IMR-90 (cell line): ENCODE measurements around the gene TP73. TPM values are rescaled to one million over a fixed set of nuclear protein-coding genes. Genes with fewer than 3 reads are reported as not detected.

Experiments
- ATAC-seq: fragments of 200-7000 bp; cut with Tn5 transposase; 2 replicates; pipeline ENCODE4 v1.9.1; 2020; ENCODE audit warnings: low read depth, mild to moderate bottlenecking, moderate library complexity
- BruUV-seq: library from RNA; stranded (reverse); fragments of 400-500 nt; replicated peaks from 2 replicates; lab custom pipeline; 2021; lab: Mats Ljungman, UMichigan
- CTCF ChIA-PET: fragments of 300-600 bp; formaldehyde crosslinking; extraction: SDS; loops from one replicate; lab custom pipeline; 2021; ENCODE audit warnings: antibody characterized with exemption; lab: Yijun Ruan, JAX
- POLR2A ChIA-PET: fragments of 300-600 bp; sonication (Branson Sonifier 250); formaldehyde crosslinking; loops from one replicate; lab custom pipeline; 2022; ENCODE audit warnings: antibody characterized with exemption; ENCODE audit not compliant: unreplicated experiment; lab: Charles Lee
- DNase-seq: peaks from one replicate; pipeline ENCODE4 v3.0.0; 2013
- H2AFZ ChIP-seq: replicated peaks from 2 replicates; pipeline ENCODE3; 2013; ENCODE audit warnings: low read length, mild to moderate bottlenecking; ENCODE audit not compliant: poor library complexity
- H2AK5ac ChIP-seq: 2 replicates; pipeline ENCODE4 v1.6.1; 2013; ENCODE audit warnings: low read depth, low read length, inconsistent platforms
- H2AK9ac ChIP-seq: replicated peaks from 2 replicates; pipeline ENCODE3; 2013; ENCODE audit warnings: mild to moderate bottlenecking, low read depth, low read length, moderate library complexity; ENCODE audit not compliant: poor library complexity
- H2BK120ac ChIP-seq: 2 replicates; pipeline ENCODE4 v1.6.1; 2013; ENCODE audit warnings: low read depth, low read length, inconsistent platforms
- H2BK15ac ChIP-seq: 3 replicates; pipeline ENCODE4 v1.6.1; 2013; ENCODE audit warnings: low read depth, low read length, inconsistent platforms
- H2BK20ac ChIP-seq: 2 replicates; pipeline ENCODE4 v1.6.1; 2013; ENCODE audit warnings: low read depth, mild to moderate bottlenecking, inconsistent platforms, low read length, moderate library complexity
- H2BK5ac ChIP-seq: 2 replicates; pipeline ENCODE4 v1.6.1; 2013; ENCODE audit warnings: mild to moderate bottlenecking, low read depth, low read length, inconsistent platforms; ENCODE audit not compliant: poor library complexity, severe bottlenecking
- H3K14ac ChIP-seq: replicated peaks from 2 replicates; pipeline ENCODE4 v1.6.1; 2013; ENCODE audit warnings: low read depth, low read length, inconsistent platforms
- H3K18ac ChIP-seq: 2 replicates; pipeline ENCODE4 v1.6.1; 2013; ENCODE audit warnings: low read depth, low read length, control low read depth
- H3K23ac ChIP-seq: 2 replicates; pipeline ENCODE4 v1.6.1; 2013; ENCODE audit warnings: low read depth, low read length, inconsistent platforms
- H3K27ac ChIP-seq: 2 replicates; pipeline ENCODE4 v1.5.1; 2013; ENCODE audit warnings: mild to moderate bottlenecking, control low read depth, low read length; ENCODE audit not compliant: insufficient read depth
- H3K27me3 ChIP-seq: 2 replicates; pipeline ENCODE4 v1.6.1; 2013; ENCODE audit warnings: low read length; ENCODE audit not compliant: control insufficient read depth, insufficient read depth
- H3K36me3 ChIP-seq: 2 replicates; pipeline ENCODE4 v1.6.1; 2013; ENCODE audit warnings: low read length, mixed read lengths; ENCODE audit not compliant: control insufficient read depth, insufficient read depth
- H3K4ac ChIP-seq: 2 replicates; pipeline ENCODE4 v1.6.1; 2013; ENCODE audit warnings: low read depth, low read length, inconsistent platforms
- H3K4me1 ChIP-seq: 2 replicates; pipeline ENCODE4 v1.6.1; 2013; ENCODE audit warnings: low read length, mixed read lengths; ENCODE audit not compliant: control insufficient read depth, insufficient read depth
- H3K4me2 ChIP-seq: 2 replicates; pipeline ENCODE4 v1.6.1; 2013; ENCODE audit warnings: low read depth, mild to moderate bottlenecking, control low read depth, low read length, moderate library complexity
- H3K4me3 ChIP-seq: 2 replicates; pipeline ENCODE4 v1.5.1; 2013; ENCODE audit warnings: low read depth, mild to moderate bottlenecking, control low read depth, low read length, moderate library complexity; ENCODE audit not compliant: insufficient read depth
- H3K56ac ChIP-seq: 2 replicates; pipeline ENCODE4 v1.6.1; 2013; ENCODE audit warnings: low read length, inconsistent platforms; ENCODE audit not compliant: insufficient read depth; ENCODE audit errors: extremely low read depth
- H3K79me1 ChIP-seq, 2 experiments: 2 replicates each; pipeline ENCODE4 v1.6.1; 2013; ENCODE audit warnings: low read length in 2 of 2, inconsistent platforms in 1 of 2, low read depth in 1 of 2
- H3K9ac ChIP-seq: 2 replicates; pipeline ENCODE4 v1.6.1; 2013; ENCODE audit warnings: low read depth, low read length, control low read depth
- H3K9me1 ChIP-seq: 2 replicates; pipeline ENCODE4 v1.6.1; 2013; ENCODE audit warnings: low read length, inconsistent platforms; ENCODE audit not compliant: insufficient read depth
- H3K9me3 ChIP-seq: 2 replicates; pipeline ENCODE4 v1.6.1; 2013; ENCODE audit warnings: low read length; ENCODE audit not compliant: control insufficient read depth, insufficient read depth
- H4K20me1 ChIP-seq: 2 replicates; pipeline ENCODE4 v1.6.1; 2013; ENCODE audit warnings: low read length, inconsistent platforms; ENCODE audit not compliant: insufficient read depth
- H4K5ac ChIP-seq: 2 replicates; pipeline ENCODE4 v1.6.1; 2013; ENCODE audit warnings: mild to moderate bottlenecking, low read depth, low read length, control low read depth
- H4K8ac ChIP-seq, 2 experiments: 2 replicates each; pipeline ENCODE4 v1.6.1; 2013; ENCODE audit warnings: low read depth in 2 of 2, low read length in 2 of 2, control low read depth in 1 of 2, inconsistent platforms in 1 of 2
- H4K91ac ChIP-seq: 2 replicates; pipeline ENCODE4 v1.6.1; 2013; ENCODE audit warnings: low read depth, low read length, inconsistent platforms; ENCODE audit not compliant: insufficient read depth
- RAD21 ChIP-seq: IDR thresholded peaks from 2 replicates; pipeline ENCODE4 v1.6.1; 2012; ENCODE audit warnings: low read length, improper control_type of control experiment
- RFX5 ChIP-seq: IDR thresholded peaks from 2 replicates; pipeline ENCODE4 v1.8.0; 2012; ENCODE audit warnings: low read depth, mild to moderate bottlenecking, low read length, moderate library complexity
- SMC3 ChIP-seq: fragments of 150-350 bp; IDR thresholded peaks from 2 replicates; pipeline ENCODE4 v1.6.1; 2016; ENCODE audit warnings: low read depth, mild to moderate bottlenecking, antibody characterized with exemption, low read length, moderate library complexity
- WGBS, 2 experiments: methylation state at CpG; one replicate each; pipeline versions ENCODE4 v1.1.5 to v1.1.7; 2013; ENCODE audit warnings: missing lambda C conversion rate in 2 of 2; ENCODE audit not compliant: insufficient read length in 1 of 2; ENCODE audit errors: extremely low coverage in 2 of 2; 5-methylcytosine and 5-hydroxymethylcytosine counted together
- dilution Hi-C: fragments of 300-500 bp; cut with HindIII; formaldehyde crosslinking; loops from one replicate; pipeline ENCODE4 v1.14.3; 2018; ENCODE audit warnings: low sequenced_read_pairs; ENCODE audit not compliant: unreplicated experiment
- in situ Hi-C: fragments of 300-500 bp; cut with MboI; formaldehyde crosslinking; loops from 3 replicates; pipeline ENCODE4 v1.14.3; 2019; ENCODE audit warnings: low sequenced_read_pairs, inconsistent platforms, mixed read lengths
- intact Hi-C: fragments of 100-400 bp; cut with micrococcal nuclease; formaldehyde crosslinking; loops from 2 replicates; pipeline ENCODE4 v1.10.0; 2022
- polyA plus RNA-seq, 3 experiments: library from polyadenylated mRNA; depleted of rRNA; stranded (reverse); fragments of >200 nt; gene quantifications; 2 replicates each; pipeline ENCODE4 v1.2.3, GENCODE V29; 2012; ENCODE audit warnings: low replicate concordance in 1 of 3
- total RNA-seq: library from RNA; depleted of rRNA; stranded (reverse); fragments of >200 nt; gene quantifications from 2 replicates; pipeline ENCODE4 v1.2.3, GENCODE V29; 2012

Gene TP73
- total and polyA plus RNA-seq, 2 of the 4 experiments (the other 2 are of a cell fraction), result not detected

DNA sequence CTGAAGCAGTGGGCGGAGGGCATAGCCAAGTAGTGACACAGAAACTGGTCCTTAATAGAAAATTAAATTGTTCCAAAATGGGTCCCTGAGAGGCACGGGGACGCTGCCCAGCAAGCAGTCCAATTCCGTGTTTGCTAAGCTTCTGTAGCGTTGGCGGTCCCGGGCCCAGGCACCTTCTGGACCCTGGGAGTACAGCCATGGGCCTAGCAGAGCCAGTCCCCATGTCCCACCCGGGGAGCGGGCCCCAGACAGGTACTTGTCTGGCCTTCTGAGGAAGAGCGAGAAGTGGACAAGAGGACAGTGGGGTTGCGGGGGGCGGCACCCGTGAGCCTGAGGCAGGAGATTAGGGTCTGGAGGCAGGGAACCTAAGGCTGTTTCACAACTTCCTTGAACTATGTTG, 88.4 kb downstream of the TP73 start:
- Histone ChIP-seq H3K9me3 (no peaks in the 10 kb centered on the region), H4K91ac (no peak overlapping the region), H2BK20ac (no peak overlapping the region), H2AK9ac (no peak overlapping the region), H3K4me3 (no peak overlapping the region), H3K23ac (no peak overlapping the region), H4K5ac (no peak overlapping the region), H3K4me2 (no peak overlapping the region), H4K8ac (no peak overlapping the region), H2AFZ (no peak overlapping the region), H4K20me1 (no peaks in the 10 kb centered on the region; the same call in 1 of the 2 replicates), H3K56ac (no peak overlapping the region), H3K14ac (no peak overlapping the region), H3K9me1 (0 out of 2 replicates have a peak, but pooled peaks cover 4% of the 10 kb centered on the region), H3K4me1 (no peaks in the 10 kb centered on the region; the same call in 1 of the 2 replicates), H2BK120ac (no peak overlapping the region), H3K27me3 (no peaks in the 10 kb centered on the region), H2BK5ac (no peak overlapping the region), H2BK15ac (no peak overlapping the region), H3K9ac (no peak overlapping the region), H3K36me3 (peaks cover 50% of the 10 kb centered on the region), H3K27ac (no peak overlapping the region), H3K4ac (no peak overlapping the region), H3K18ac (no peak overlapping the region), H3K79me1 (peaks cover 3 to 14% of the 10 kb centered on the region in 2 experiments; a peak in 3 of 4 replicates), H2AK5ac (no peak overlapping the region)
- intact Hi-C loops (no loop called here), dilution Hi-C loops (no loop called here), in situ Hi-C loops (no loop called here)
- ATAC-seq, result no peak
- TF ChIP-seq SMC3 (no peak), RFX5 (no peak), RAD21 (no peak)
- no TSS peak for BruUV-seq
- WGBS, 2 experiments, result 96% methylated on average over 6 of the region's 13 CpGs; no CpG with 5 or more reads in 1 of the 2 experiments
- ChIA-PET CTCF (no interaction called here), POLR2A (no interaction called here)
- no peak for DNase-seq
